Activated T-cell treated with anti-CD3 and anti-CD28 coated beads for 48 hours (primary cell): ENCODE data around the gene DIAPH3.

Experiments
- DNase-seq: peaks from one replicate; pipeline ENCODE4 v3.0.0-alpha.2; 2020; ENCODE audit warnings: low read depth

The DIAPH3 gene

GRCh38 chr13:60152114-60152513, 11.6 kb downstream of the DIAPH3 start:
- DNase-seq = no peak

GRCh38 chr13:60150538-60150937, 13.2 kb downstream of the DIAPH3 start:
- no peak for DNase-seq

DNA sequence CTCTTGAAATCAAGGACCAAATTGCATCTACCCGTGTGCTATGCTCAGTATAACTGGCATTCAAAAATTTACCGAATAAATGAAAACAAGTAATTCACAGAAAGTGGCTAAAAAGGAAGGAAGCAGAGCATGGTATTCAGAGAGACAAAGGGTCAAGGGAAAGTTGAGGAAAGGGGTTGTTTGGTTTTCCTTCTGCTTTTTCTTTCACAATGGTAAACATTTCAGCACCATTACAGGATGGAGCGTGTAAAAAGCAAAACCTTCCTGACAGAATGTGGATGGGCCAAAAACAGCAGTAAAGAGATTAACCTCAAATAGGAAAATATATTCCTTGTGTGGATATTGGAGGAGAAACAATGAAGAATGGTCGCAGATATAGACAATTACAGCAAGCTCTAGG, 14.8 kb downstream of the DIAPH3 start:
- no peak for DNase-seq

DNA sequence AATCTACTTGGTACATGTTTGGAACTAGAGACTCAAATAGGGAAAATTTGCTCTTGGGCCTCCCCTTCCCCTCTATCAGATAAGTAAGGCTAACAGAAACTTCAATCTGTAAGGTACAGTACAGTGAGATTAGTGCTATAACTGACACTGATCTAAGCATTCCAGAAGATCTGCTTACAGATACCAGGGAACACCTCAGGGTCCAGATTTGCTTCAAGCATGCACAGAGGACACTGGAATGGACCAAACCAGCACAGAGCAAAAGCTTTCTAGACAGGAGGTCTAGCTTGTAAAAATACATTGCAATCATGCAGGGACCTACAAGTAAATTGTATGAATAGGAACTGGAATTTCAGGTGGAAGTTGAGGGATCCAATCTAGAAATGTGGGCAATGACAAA, 16.4 kb downstream of the DIAPH3 start:
- no peak for DNase-seq

DNA sequence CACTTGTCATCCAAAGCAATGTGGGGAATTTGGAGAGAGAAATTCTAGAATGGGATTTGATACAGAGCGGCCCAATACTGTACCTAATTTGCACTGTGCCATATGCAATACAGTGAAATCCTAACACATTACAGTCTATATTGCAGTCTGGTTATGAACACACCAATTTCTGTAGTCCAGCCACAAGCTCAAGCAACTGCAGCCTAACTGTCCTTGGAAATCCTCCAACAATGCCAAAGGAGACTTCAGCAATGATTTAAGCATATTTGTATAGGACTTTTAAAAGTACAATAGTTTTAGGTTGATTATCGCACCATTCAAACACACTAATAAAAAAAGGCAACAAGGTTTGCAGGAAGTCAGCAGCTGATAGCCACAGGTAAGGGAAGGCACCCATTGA, 17.3 kb downstream of the DIAPH3 start:
- no peak for DNase-seq

GRCh38 chr13:60143775-60144174, 20.0 kb downstream of the DIAPH3 start:
- no peak for DNase-seq

DNA sequence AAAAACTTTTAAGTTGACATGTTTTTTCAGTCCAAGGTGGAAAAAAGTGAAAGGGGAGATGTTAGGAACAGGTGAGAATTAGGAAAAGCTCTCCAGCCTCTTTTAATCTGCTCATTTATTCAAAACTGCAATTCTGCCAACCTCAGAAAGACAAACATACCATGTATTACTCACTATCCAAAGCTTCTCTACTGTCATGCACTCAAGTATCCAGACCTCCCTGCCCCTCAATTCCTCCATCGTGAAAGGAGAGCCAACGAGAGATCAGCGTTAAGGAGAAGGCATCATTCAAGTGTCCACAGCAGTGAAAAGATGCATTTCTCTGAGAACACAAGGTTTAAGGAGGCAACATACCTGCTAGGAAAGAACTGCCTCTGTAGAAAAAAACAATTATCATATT, 24.5 kb downstream of the DIAPH3 start:
- no peak for DNase-seq

DNA sequence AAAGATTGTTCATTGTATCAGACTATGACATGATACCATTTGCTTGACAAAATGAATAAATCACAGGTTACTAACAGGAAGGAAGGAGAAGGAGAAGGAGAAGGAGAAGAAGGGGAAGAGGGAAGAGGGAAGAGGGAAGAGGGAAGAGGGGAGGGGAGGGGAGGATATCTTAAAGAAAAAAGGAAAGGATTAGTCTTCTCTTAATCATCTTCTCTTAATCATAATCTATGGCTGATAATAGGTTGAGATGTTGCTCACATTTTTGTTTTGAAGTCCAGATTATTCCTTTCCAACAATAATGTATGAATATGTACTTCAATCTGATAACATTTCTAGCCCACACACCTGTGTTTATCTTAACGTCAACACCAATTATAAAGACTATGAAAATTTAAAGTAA, 25.1 kb downstream of the DIAPH3 start:
- DNase-seq = no peak

- DNase-seq = no peak
Measured at GRCh38 chr13:60137911-60138560, 25.7 kb downstream of the DIAPH3 start.

- DNase-seq = no peak
Measured at GRCh38 chr13:60135344-60135743, 28.4 kb downstream of the DIAPH3 start.

GRCh38 chr13:60134376-60134775, 29.4 kb downstream of the DIAPH3 start:
- DNase-seq = peak; percentile 4

DNA sequence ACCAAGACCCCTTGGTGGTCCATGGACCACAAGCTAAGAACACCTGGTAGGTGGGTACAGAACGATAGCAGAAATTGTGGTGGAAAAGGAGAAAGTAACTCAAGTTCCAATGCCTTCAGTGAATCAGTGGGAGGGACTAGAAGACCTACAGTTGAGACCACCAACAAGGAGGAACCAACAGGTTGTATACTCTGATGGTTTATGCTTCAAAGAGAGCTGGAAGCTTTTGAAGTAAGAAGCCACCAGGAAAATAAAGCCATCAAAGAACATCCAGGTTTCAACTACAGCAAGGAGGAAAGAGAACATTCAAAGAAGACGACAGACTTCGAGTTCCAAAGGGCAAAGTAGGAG, 42.4 kb downstream of the DIAPH3 start:
- DNase-seq = no peak

GRCh38 chr13:60120617-60121336, 43.0 kb downstream of the DIAPH3 start:
- DNase-seq = no peak

DNA sequence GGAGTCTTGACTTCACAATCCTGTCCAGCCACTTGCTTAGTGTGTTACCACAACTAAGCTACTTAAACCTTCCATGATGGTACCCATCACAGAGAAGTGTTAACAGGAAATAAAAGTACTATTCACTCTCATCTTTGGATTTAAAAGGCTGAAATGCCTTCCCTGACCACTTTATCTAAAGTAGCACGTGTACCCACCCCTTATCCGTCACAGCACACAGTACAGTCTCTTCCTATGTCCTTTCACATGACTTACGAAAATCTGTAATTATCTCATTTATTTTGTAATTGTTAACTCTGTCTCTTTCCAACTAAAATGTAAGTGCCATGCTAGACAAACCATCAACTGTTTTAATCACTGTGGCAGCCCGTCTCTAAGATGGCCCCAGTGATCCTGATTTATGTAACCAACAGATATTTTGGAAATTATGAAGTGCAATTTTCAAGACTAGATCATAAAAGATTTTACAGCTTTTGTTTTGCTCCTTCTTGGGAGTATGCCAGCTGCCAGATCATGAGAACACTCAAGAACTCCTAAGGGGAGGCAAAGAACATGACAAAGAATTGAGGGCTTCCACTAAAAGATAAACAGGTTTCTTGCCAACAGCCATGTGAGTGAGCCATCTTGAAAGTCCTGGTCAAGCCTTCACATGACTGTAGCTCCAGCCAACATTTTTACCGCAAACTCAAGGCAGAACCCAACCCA, 44.9 kb downstream of the DIAPH3 start:
- DNase-seq = no peak

GRCh38 chr13:60114499-60115028, 49.2 kb downstream of the DIAPH3 start:
- DNase-seq = no peak

- no peak for DNase-seq
Measured at GRCh38 chr13:60112771-60113170, 51.0 kb downstream of the DIAPH3 start.

DNA sequence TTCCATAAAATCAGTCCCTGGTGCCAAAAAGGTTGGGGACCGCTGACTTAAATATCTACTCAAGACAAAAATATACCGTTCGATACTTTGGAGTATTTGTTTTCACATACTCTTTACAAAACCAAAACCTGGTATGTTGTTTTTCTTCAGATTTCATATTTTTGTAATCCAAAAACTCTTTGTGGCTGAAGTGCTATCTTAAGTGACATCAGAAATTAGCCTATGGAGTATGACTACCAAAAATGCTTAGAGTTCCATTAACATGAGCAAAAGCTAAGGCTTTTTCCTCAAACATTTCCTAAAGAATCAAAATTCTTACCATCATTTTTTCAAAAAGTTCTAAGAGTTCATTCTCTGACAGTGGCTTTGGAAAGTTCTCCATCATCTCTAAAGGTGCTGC, 52.0 kb downstream of the DIAPH3 start:
- no peak for DNase-seq

- no peak for DNase-seq
Measured at GRCh38 chr13:60109285-60109684, 54.4 kb downstream of the DIAPH3 start.

- no peak for DNase-seq
Measured at GRCh38 chr13:60108589-60108988, 55.1 kb downstream of the DIAPH3 start.

- no peak for DNase-seq
Measured at GRCh38 chr13:60099631-60100420, 63.9 kb downstream of the DIAPH3 start.

GRCh38 chr13:60095300-60095699, 68.4 kb downstream of the DIAPH3 start:
- no peak for DNase-seq

DNA sequence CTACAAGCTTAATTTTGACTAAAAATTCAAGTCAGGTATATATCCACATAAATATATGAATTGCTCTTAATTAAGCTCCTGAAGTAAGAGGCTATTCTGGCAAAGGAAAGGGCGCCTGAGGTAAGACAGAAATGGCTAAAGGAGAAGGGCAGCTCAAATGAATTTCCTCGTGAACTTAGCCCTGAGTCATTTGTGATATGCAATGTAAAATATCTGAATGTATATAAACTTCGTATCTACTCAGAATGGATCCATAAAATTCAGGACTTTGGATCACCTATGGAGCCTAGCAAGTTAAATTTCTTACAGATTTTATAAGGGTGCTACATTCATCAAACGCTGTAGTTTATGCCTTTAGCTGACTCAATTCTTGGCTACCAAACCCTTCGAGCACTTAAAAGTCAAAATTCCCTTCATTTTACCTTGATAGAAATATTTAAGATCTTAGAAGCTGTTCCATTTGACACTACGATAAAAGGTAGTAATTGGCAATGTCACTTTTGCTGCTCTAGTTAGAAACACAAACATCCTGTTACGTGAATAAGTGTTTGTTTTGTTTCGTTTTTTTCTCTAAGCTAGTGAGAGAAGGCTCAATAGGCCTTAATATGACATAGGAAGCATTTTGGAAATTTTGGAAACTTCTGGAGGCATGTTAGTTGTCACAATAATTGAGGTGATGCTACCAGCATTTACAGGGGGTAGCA, 69.2 kb downstream of the DIAPH3 start:
- no peak for DNase-seq
